A549 (cell line): Measurements from ENCODE around the gene ANKRD6. TPM values are rescaled to one million over a fixed set of nuclear protein-coding genes. Genes with fewer than 3 reads are reported as not detected.

Source experiments
- ATAC-seq, 2 experiments: fragments of 200-7000 bp in 1 of 2; fragments of >200 bp in 1 of 2; cut with Nextera tagmentation in 1 of 2; cut with Tn5 transposase in 1 of 2; 3 replicates each; pipeline versions ENCODE4 v1.8.0 to v1.9.1; 2018 to 2020; ENCODE audit warnings: mild to moderate bottlenecking in 1 of 2, moderate library complexity in 1 of 2
- CTCF ChIA-PET: fragments of 300-600 bp; sonication (Branson Sonifier 250); formaldehyde crosslinking; extraction: SDS; loops from one replicate; lab custom pipeline; 2021; ENCODE audit warnings: antibody characterized with exemption, inconsistent platforms; lab: Yijun Ruan, JAX
- POLR2A ChIA-PET: fragments of 350-600 bp; formaldehyde crosslinking; extraction: SDS; loops from one replicate; lab custom pipeline; 2021; ENCODE audit warnings: antibody characterized with exemption, inconsistent platforms; lab: Yijun Ruan, JAX
- DNase-seq, 2 experiments: peaks; one replicate each; pipeline versions ENCODE4 v3.0.0 to v3.0.0-alpha.2; 2011 to 2016; ENCODE audit warnings: low read depth in 1 of 2, low spot score in 1 of 2
- FAIRE-seq: peaks from 2 replicates; lab custom pipeline; 2011; peaks lifted over from hg19 to GRCh38; lab: Jason Lieb, UNC
- H3K27ac ChIP-seq, 2 experiments: fragments of >200 bp; sonication (Bioruptor Twin); formaldehyde crosslinking; 3 replicates each; pipeline ENCODE4 v1.5.1; 2016 to 2017
- H3K4me1 ChIP-seq: fragments of >200 bp; sonication (Bioruptor Twin); formaldehyde crosslinking; 3 replicates; pipeline ENCODE4 v1.6.1; 2016
- H3K4me2 ChIP-seq: fragments of >200 bp; sonication (Bioruptor Twin); formaldehyde crosslinking; 3 replicates; pipeline ENCODE4 v1.6.1; 2016
- H3K4me3 ChIP-seq: fragments of >200 bp; sonication (Bioruptor Twin); formaldehyde crosslinking; 3 replicates; pipeline ENCODE4 v1.5.1; 2016
- H3K9me3 ChIP-seq: fragments of >200 bp; sonication (Bioruptor Twin); formaldehyde crosslinking; 3 replicates; pipeline ENCODE4 v1.6.1; 2016
- BCL3 ChIP-seq: fragments of >200 bp; sonication (Bioruptor Twin); formaldehyde crosslinking; IDR thresholded peaks from 3 replicates; pipeline ENCODE4 v1.6.1; 2016
- BHLHE40 ChIP-seq: IDR thresholded peaks from 2 replicates; pipeline ENCODE4 v1.6.1; 2012; ENCODE audit warnings: low read depth, low read length, inconsistent platforms
- CHD2 ChIP-seq: fragments of 150-350 bp; IDR thresholded peaks from 2 replicates; pipeline ENCODE4 v1.6.1; 2014; ENCODE audit warnings: low read length; ENCODE audit not compliant: partially characterized antibody
- CTCF ChIP-seq: fragments of >200 bp; sonication (Bioruptor Twin); formaldehyde crosslinking; IDR thresholded peaks from 3 replicates; pipeline ENCODE4 v1.5.1; 2016
- E2F6 ChIP-seq: IDR thresholded peaks from 2 replicates; pipeline ENCODE4 v1.6.1; 2012; ENCODE audit warnings: low read depth, borderline replicate concordance
- EHMT2 ChIP-seq: fragments of 200-600 bp; sonication (generic); IDR thresholded peaks from 2 replicates; pipeline ENCODE4 v1.6.1; 2016; ENCODE audit warnings: antibody characterized with exemption, low read depth, mild to moderate bottlenecking, moderate library complexity
- FOSB ChIP-seq: fragments of 250-450 bp; sonication (Bioruptor Pico); IDR thresholded peaks from 2 replicates; pipeline ENCODE4 v1.5.0; 2020; ENCODE audit warnings: mild to moderate bottlenecking, moderate library complexity
- FOXS1 ChIP-seq: fragments of 250-450 bp; sonication (Bioruptor Pico); IDR thresholded peaks from 2 replicates; pipeline ENCODE4 v1.5.0; 2020; ENCODE audit warnings: mild to moderate bottlenecking, moderate library complexity
- HDAC2 ChIP-seq: fragments of 200-600 bp; sonication (generic); IDR thresholded peaks from 2 replicates; pipeline ENCODE4 v1.6.1; 2016
- HOXA7 ChIP-seq: fragments of 250-450 bp; sonication (Bioruptor Pico); IDR thresholded peaks from 2 replicates; pipeline ENCODE4 v1.5.0; 2020; ENCODE audit warnings: mild to moderate bottlenecking, moderate library complexity
- HOXB13 ChIP-seq: fragments of 250-450 bp; sonication (Bioruptor Pico); IDR thresholded peaks from 2 replicates; pipeline ENCODE4 v1.5.0; 2020; ENCODE audit warnings: low read depth, mild to moderate bottlenecking, moderate library complexity
- JUN ChIP-seq, 2 experiments: fragments of >200 bp; sonication (Bioruptor Twin); formaldehyde crosslinking; IDR thresholded peaks; 2 replicates in 1 of 2; 3 replicates in 1 of 2; pipeline ENCODE4 v1.6.1; 2016 to 2017
- JUNB ChIP-seq: fragments of >200 bp; sonication (Bioruptor Twin); formaldehyde crosslinking; IDR thresholded peaks from 2 replicates; pipeline ENCODE4 v1.6.1; 2016
- KDM1A ChIP-seq: fragments of 200-600 bp; sonication (generic); IDR thresholded peaks from 2 replicates; pipeline ENCODE4 v1.6.1; 2016; ENCODE audit warnings: low read depth, mild to moderate bottlenecking
- KDM5A ChIP-seq: fragments of 200-600 bp; sonication (generic); IDR thresholded peaks from 2 replicates; pipeline ENCODE4 v1.6.1; 2016; ENCODE audit warnings: antibody characterized with exemption, mild to moderate bottlenecking
- NFE2L2 ChIP-seq: fragments of 150-350 bp; conservative IDR thresholded peaks from 2 replicates; pipeline ENCODE4 v1.6.1; 2014; ENCODE audit warnings: low read length
- PHF8 ChIP-seq: fragments of 200-600 bp; sonication (generic); IDR thresholded peaks from 2 replicates; pipeline ENCODE4 v1.6.1; 2016; ENCODE audit warnings: low read depth, mild to moderate bottlenecking, antibody characterized with exemption, moderate library complexity, borderline replicate concordance
- POLR2A ChIP-seq: IDR thresholded peaks from 2 replicates; pipeline ENCODE4 v1.6.1; 2012; ENCODE audit warnings: mild to moderate bottlenecking, low read length
- RCOR1 ChIP-seq: fragments of 150-350 bp; IDR thresholded peaks from 2 replicates; pipeline ENCODE4 v1.6.1; 2014; ENCODE audit warnings: antibody characterized with exemption, low read length, low read depth
- RFX5 ChIP-seq: fragments of 450-650 bp; IDR thresholded peaks from 2 replicates; pipeline ENCODE4 v1.7.1; 2014; ENCODE audit warnings: antibody characterized with exemption, mild to moderate bottlenecking, moderate library complexity
- SREBF2 ChIP-seq: fragments of 450-650 bp; IDR thresholded peaks from 2 replicates; pipeline ENCODE4 v1.6.1; 2014; ENCODE audit warnings: mild to moderate bottlenecking, moderate library complexity
- TFCP2L1 ChIP-seq: fragments of 250-450 bp; sonication (Bioruptor Pico); IDR thresholded peaks from 2 replicates; pipeline ENCODE4 v1.5.0; 2021; ENCODE audit warnings: mild to moderate bottlenecking
- TP53 ChIP-seq: fragments of 250-450 bp; sonication (Bioruptor Pico); IDR thresholded peaks from 2 replicates; pipeline ENCODE4 v1.5.0; 2021; ENCODE audit warnings: mild to moderate bottlenecking, moderate library complexity
- ZC3H11A ChIP-seq: fragments of 450-650 bp; IDR thresholded peaks from 2 replicates; pipeline ENCODE4 v1.6.1; 2014; ENCODE audit warnings: antibody characterized with exemption, mild to moderate bottlenecking
- ZNF302 ChIP-seq: fragments of 250-450 bp; sonication (Bioruptor Pico); IDR thresholded peaks from 2 replicates; pipeline ENCODE4 v1.9.0; 2021; ENCODE audit warnings: inconsistent platforms, mild to moderate bottlenecking, moderate library complexity
- ZSCAN20 ChIP-seq: fragments of 250-450 bp; sonication (Bioruptor Pico); IDR thresholded peaks from 2 replicates; pipeline ENCODE4 v1.8.0; 2022; ENCODE audit warnings: mild to moderate bottlenecking, moderate library complexity
- WGBS: methylation state at CpG from one replicate; pipeline ENCODE4 v1.1.6; 2017; ENCODE audit errors: missing lambda C conversion rate; 5-methylcytosine and 5-hydroxymethylcytosine counted together
- polyA plus RNA-seq, 4 experiments: library from polyadenylated mRNA; depleted of rRNA in 3 of 4; stranded (reverse); fragments of >200 nt; fragmentation: RNase III in 1 of 4; extraction: RNeasy Plus Mini Kit Qiagen cat#74134 plus additional on column Dnase treatment in 1 of 4; gene quantifications; 2 replicates in 3 of 4; 3 replicates in 1 of 4; pipeline ENCODE4 v1.2.3, GENCODE V29; 2011 to 2017
- TF ChIP-seq, protein P1 (sequence below): IDR thresholded peaks from 2 replicates; pipeline ENCODE4 v1.6.1; 2012
- TF ChIP-seq, protein P2 (sequence below): fragments of >200 bp; sonication (Bioruptor Twin); formaldehyde crosslinking; IDR thresholded peaks from 2 replicates; pipeline ENCODE4 v1.6.1; 2016

Gene ANKRD6
- polyA plus RNA-seq, 2 of the 4 experiments (the other 2 are of a cell fraction) = 2.2 to 3.6 TPM

DNA sequence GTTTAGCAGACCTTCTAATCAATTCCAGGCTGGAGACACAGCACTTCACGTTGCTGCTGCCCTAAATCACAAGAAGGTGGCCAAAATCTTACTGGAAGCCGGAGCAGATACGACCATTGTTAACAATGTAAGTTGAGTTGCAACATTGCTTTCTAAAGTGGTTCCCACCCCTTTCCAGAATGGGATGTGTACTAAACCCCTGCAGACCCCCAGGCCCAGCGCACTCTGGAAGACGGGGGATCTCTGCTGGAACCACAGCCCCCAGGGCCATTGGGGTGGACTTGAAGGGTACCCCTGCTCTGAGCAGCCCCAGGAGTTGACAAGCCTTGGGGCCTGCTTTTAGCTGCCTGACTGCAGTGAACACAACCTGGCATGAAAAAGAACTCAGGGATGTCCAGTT is 183.6 kb downstream of the ANKRD6 start:
- WGBS = 68% methylated on average over 3 of the region's 5 CpGs
- Histone ChIP-seq H3K9me3 (no peaks in the 10 kb centered on the region), H3K27ac (no peak overlapping the region)
- no peak for DNase-seq
- POLR2A ChIA-PET = no interaction called here
- no peak for TF ChIP-seq TP53 (CRISPR knock-in tag)
- no peak for TF ChIP-seq NFE2L2
- no peak for TF ChIP-seq SREBF2
- TF ChIP-seq JUNB = no peak
- TF ChIP-seq ZSCAN20 = no peak
- TF ChIP-seq POLR2A = no peak
- TF ChIP-seq HOXA7 = no peak
- TF ChIP-seq RCOR1 = no peak
- no peak for TF ChIP-seq HDAC2
- TF ChIP-seq, all 56 proteins: peak for 0
- H3K4me3 ChIP-seq = no peak overlapping the region
- ATAC-seq = no peak
- CTCF ChIA-PET = interaction anchor here (1.1 to 1.2 kb wide), 2 partner anchors 12 to 184 kb away, joined by 3 read pairs; no protein-coding TSS in a partner anchor
- H3K4me2 ChIP-seq = no peak overlapping the region
- H3K4me1 ChIP-seq = no peaks in the 10 kb centered on the region
- no peak for FAIRE-seq

- H3K4me1 ChIP-seq = no peaks in the 10 kb centered on the region
- CTCF ChIA-PET = no interaction called here
- DNase-seq = no peak
- POLR2A ChIA-PET = no interaction called here
- no peak for FAIRE-seq
- no peak overlapping the region for H3K4me3 ChIP-seq
- H3K27ac ChIP-seq = no peak overlapping the region
- no peak for ATAC-seq
- no peak overlapping the region for H3K4me2 ChIP-seq
- WGBS = 87% methylated on average over 6 of the region's 6 CpGs
- TF ChIP-seq CTCF = no peak
- TF ChIP-seq HOXB13 = no peak
- TF ChIP-seq ZNF302 = no peak
- no peak for TF ChIP-seq FOSB (CRISPR knock-in tag)
- no peak for TF ChIP-seq CHD2
- TF ChIP-seq JUN (IDR thresholded peaks at IDR 0.05) = no peak
- no peak for TF ChIP-seq RFX5
- no peak for TF ChIP-seq ZC3H11A
- no peak for TF ChIP-seq NFE2L2
- TF ChIP-seq, protein P1, sequence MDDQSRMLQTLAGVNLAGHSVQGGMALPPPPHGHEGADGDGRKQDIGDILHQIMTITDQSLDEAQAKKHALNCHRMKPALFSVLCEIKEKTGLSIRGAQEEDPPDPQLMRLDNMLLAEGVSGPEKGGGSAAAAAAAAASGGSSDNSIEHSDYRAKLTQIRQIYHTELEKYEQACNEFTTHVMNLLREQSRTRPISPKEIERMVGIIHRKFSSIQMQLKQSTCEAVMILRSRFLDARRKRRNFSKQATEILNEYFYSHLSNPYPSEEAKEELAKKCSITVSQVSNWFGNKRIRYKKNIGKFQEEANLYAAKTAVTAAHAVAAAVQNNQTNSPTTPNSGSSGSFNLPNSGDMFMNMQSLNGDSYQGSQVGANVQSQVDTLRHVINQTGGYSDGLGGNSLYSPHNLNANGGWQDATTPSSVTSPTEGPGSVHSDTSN = no peak
- no peak for TF ChIP-seq HDAC2
- no peak for TF ChIP-seq JUNB
- no peak for TF ChIP-seq BCL3
- no peak for TF ChIP-seq FOXS1 (CRISPR knock-in tag)
- no peak for TF ChIP-seq TP53 (CRISPR knock-in tag)
- no peak for TF ChIP-seq KDM5A
- no peak for TF ChIP-seq E2F6
- no peak for TF ChIP-seq KDM1A
- no peak for TF ChIP-seq TFCP2L1
- H3K9me3 ChIP-seq = no peaks in the 10 kb centered on the region
Observed at GRCh38 chr6:89618026-89618425, 185.1 kb downstream of the ANKRD6 start.

DNA sequence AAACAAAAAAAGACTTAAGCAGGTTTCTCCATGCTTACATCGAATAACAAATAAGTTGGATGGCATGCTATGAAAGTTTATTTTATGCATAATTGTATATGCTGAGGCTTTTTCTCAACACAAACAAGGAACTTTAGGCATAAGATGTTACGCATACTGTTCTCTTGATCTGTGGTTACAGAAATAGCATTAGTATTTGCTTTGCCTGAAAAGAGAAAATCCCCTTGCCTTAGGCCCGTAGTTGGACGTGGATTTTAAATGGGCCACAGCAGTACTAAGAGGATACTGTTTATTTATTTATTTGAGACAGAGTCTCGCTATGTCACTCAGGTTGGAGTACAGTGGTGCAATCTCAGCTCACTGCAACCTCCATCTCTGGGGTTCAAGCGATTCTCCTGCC is 186.6 kb downstream of the ANKRD6 start:
- H3K27ac ChIP-seq = no peak overlapping the region
- no peak for TF ChIP-seq BCL3
- TF ChIP-seq ZNF302 = no peak
- no peak for TF ChIP-seq ZC3H11A
- no peak for TF ChIP-seq CHD2
- TF ChIP-seq, protein P2, sequence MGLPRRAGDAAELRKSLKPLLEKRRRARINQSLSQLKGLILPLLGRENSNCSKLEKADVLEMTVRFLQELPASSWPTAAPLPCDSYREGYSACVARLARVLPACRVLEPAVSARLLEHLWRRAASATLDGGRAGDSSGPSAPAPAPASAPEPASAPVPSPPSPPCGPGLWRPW = no peak
- TF ChIP-seq JUN (IDR thresholded peaks at IDR 0.05) = no peak
- no peak for TF ChIP-seq PHF8
- TF ChIP-seq EHMT2 = no peak
- no peak for TF ChIP-seq BHLHE40
- CTCF ChIA-PET = no interaction called here
- no peaks in the 10 kb centered on the region for H3K9me3 ChIP-seq
- no peak for FAIRE-seq
- no peak for ATAC-seq
- H3K4me1 ChIP-seq = no peaks in the 10 kb centered on the region
- H3K4me3 ChIP-seq = no peak overlapping the region
- WGBS = 82% methylated on average over 6 of the region's 6 CpGs
- H3K4me2 ChIP-seq = no peak overlapping the region
- DNase-seq = no peak
- POLR2A ChIA-PET = no interaction called here
